ENCODE data around the gene WDR27. TPM values are rescaled to one million over a fixed set of nuclear protein-coding genes. Genes with fewer than 3 reads are reported as not detected.
A peak's percentile ranks its signal among the peaks of the same experiment; 100 is the strongest.
"Not testable (repeated sequence)": the region's sequence is repeated elsewhere in the genome, so short reads cannot be mapped to it uniquely, and the experiment has no call there.

Gene WDR27
- polyA plus RNA-seq, 4 donors: 36.8 to 62.5 (median 56.6) TPM

DNA sequence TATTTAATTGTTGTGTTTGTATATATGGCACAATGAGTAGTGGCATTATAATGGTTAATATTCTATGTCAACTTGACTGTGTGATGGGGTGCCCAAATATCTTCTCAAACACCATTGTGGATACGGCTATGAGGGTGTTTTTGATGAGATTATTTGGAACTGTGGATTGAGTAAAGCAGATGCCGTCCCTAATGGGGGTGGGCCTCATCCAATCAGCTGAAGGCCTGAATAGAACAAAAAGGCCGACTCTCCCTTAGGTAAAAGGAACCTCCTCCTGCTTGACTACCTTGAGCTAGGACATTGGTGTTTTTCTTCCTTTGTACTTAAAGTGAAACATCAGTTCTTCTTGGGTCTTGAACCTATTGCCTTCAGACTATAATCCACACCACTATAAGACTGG lies 207.8 kb downstream of the WDR27 start:
- DNase-seq (ENCODE audit: low read depth in 4 of 4, low spot score in 3 of 4): no peak

DNA sequence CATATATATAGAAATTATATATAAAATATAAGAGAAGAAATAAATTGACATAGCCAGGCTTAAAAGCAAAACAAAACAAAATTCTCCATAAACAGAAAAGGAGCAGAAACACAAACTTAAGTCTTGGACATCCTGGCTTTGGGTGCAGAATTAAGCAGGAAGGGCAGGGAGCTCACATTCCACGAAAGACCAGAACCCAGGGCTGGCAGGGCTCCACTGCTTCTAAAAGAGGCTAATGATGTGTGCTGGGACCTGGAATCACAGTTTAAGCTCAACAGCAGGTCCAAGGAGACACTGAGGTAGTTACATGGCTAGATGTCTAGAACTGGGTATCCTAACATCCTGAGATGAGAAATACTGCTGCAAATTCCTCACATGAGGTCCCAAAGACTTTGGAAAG lies 210.3 kb downstream of the WDR27 start:
- DNase-seq (ENCODE audit: low read depth in 4 of 4, low spot score in 3 of 4): no peak

DNA sequence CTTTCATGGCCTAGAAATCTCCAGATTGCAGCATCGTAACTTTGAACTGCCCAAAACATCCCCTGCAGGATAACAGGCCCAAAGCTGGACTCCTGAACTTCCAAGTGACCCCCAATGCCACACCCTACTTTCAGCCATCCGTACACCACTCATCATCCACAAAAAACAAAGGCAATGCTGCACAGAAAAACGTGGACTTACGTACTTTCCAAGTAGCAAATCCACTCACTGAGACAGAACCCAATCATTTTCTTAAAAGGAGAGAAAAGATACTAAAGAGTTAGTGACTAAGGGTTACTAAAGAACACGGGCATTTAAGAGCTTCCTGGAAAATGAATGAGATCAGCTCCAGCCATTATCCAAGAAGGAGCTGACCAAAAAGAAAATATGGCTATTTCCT lies 211.0 kb downstream of the WDR27 start:
- DNase-seq (ENCODE audit: low read depth in 4 of 4, low spot score in 3 of 4): no peak

DNA sequence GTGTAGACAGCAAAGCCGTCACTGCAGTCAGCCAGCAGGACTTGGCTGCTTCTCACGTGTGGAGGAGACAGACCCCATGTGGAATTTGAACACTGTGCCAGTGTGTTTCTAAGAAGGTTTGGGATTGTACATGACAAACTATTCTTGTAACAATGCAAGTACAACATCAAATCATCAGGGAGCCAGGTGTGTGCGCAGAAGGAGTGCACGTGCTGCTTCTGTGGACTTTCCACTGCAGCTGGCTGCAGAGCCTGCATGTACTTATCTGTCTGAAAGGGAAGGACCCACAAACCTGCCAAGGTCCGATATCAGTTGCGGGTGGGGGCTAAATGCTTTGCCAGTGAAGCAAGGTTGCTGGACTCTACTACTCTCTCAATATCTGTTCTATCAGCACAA lies 211.6 kb downstream of the WDR27 start:
- DNase-seq (ENCODE audit: low read depth in 4 of 4, low spot score in 3 of 4): no peak

DNA sequence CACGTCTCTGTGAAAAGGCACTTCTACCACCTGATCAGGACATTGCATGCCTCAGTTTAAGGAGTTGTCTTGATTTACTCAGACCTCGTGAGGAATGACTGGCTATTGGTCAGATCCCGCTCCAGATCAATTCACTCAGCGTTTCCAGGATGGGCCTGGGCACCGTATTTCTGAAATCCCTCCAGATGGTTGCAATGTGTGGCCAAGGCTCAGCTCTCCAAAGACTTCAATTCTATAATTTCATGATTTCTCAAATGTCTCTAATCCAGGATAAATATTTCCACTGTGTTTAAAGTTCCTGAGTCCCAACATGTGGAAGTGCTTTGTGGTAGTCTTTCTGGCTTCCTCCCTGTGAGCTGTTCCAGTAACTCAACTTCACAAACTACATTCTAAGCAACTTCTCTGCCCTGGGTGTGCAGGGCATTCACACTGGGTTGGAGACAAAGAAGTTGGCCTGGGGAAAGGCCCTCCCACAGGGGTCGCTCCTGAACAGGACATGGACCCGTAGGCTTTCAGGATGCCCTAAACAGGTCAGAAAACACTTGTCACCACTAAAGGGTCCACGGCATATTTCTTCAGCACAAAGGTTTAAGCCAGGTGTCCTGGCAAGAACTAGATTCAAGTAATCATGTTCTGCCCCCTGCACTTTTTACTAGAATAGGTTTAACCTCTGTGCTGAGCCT lies 212.1 kb downstream of the WDR27 start:
- no peak for DNase-seq (ENCODE audit: low read depth in 4 of 4, low spot score in 3 of 4)

DNA sequence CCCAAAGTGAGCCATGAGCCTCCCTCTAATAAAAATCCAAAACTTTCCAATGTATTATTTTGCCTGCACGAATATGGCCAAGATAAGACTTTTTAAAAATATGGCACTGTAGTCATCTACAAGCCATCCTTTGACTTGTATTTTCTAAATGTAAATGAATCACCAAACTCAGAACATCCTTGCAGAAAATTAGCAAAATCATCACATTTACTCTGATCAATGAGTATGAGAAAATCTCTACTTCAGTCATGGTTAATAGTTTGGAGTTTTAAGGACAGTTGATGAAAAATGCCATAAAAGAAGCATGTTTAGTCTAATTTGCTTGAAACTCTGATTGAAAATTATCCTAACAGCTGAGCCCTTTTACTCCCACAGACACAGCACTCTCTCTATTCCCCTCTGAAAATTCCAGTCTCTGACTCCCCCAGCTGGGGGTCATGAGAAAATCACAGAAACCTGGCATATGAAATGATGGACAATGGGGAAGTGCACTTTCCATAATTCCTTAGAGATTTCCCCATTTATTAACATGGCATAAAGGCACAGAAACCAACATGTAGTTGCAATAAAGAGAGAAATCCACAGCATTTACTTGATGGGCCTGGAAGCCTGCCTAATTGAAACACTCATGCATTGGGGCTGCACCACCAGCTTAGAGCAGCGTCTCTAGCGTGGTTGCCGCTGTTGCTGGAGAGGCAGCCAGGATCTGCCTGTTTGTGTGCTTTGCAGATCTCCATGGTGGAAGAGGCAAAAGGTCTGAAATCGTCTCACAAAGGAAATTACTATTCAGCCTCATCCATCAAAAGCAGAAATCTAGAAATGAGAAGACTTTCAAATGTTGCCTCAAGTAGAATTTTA lies 214.0 kb downstream of the WDR27 start:
- peak; percentile 18 to 48 (median 22) for DNase-seq (ENCODE audit: low read depth in 4 of 4, low spot score in 3 of 4)

DNA sequence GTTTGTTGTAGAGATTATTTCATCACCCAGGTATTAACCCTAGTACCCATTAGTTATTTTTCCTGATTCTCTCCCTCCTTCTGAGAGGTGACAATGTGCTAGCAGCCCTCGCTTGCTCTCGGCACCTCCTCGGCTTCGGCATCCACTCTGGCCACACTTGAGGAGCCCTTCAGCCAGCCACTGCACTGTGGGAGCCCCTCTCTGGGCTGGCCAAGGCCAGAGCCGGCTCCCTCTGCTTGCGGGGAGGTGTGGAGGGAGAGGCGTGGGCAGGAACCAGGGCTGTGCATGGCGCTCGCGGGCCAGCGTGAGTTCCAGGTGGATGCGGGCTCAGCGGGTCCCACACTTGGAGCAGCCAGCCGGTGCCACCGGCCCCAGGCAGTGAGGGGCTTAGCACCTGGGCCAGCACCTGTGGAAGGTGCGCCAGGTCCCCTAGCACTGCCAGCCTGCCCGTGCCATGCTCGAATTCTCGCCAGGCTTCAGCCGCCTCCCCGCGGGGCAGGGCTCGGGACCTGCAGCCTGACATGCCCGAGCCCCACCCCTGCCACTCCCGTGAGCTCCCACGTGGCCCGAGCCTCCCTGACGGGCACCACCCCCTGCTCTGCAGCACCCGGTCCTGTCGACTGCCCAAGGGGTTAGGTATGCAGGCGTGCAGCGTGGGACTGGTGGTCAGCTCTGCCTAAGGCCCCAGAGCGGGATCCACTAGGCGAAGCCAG lies 221.9 kb downstream of the WDR27 start:
- no peak for DNase-seq (ENCODE audit: low read depth in 4 of 4, low spot score in 3 of 4)

DNA sequence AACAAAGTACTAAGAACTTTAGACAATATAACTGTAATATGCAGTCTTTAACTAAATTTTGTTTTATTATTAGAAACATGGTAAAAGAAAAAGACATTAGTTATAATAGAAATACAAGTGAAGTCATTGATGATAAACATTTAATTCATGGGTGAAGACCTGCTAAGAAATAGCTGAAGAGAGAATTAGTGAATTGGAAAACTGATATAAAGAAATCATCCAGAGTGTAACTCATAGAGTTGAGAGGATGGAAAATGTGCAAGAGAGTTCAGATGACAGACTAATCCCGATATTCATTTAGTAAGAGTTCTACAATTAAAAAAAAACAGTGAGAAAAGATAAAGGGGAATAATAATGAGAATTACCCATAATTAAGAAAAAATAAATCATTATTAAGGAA lies 227.5 kb downstream of the WDR27 start:
- no peak for DNase-seq (ENCODE audit: low read depth in 4 of 4, low spot score in 3 of 4)

DNA sequence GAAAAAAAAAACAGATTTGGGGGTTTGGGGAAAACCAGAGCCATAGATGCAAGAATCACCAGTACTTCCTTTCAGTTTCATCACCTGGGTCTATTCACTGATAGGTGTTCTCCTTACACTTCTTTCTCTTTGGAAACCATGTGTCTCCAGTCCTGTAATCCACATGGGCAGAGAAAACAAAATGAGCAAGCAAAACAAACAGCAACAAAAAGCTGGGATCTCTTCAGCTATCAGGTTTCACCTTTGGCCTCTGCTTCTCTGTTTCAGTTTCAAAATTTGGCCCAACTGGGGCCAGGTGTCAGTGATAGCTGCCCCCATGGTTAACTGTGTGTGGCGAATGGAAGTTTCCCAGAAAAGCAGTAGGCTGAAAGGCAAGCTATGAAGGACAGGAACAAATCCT lies 228.2 kb downstream of the WDR27 start:
- DNase-seq (ENCODE audit: low read depth in 4 of 4, low spot score in 3 of 4): no peak

DNA sequence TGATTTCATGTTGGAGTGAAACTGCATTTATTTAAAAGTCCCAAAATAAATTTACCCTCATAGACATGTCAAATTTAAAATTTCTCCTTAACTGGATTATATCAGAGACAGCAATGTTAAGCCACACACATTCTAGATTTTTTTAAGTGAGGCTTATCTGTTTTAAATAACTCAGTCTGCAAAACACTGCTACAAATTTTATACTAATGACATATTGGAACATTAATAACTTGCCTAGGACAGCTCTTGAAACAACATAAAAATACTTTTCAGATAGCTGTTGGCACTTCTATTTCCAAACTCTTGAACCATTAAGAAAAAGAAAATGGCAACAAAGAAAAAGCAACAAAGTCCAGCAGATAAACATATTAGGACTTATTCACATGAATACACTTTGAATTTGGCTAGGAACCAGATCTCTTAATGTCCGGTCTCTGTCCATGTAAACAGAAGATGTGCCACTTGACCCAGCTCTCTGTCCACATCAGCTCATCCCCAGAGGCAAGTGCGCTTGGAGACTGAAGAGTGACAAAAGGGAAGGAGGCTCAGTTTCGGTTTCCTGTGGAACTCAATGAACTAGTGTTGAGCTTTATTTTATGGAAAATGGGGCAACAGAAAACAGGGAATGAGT lies 228.9 kb downstream of the WDR27 start:
- no peak for DNase-seq (ENCODE audit: low read depth in 4 of 4, low spot score in 3 of 4)

DNA sequence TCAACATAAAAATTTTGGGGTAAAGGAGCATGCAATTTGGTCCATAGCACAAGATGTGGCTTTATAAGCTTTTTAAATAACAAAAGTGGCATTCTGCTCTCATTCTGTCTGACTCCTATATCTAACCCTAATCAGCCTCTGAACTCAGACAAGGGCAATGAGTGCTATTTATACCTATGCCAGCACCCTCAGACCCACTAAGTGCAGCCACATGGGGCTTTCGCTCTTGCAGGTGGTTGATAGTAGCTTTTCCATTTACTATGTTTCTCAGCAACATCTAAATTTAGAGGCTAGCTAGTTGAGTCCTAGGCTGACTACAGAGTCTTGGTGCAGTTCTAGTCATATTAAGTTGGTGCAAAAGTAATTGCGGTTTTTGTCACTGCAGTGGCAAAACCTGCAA lies 231.0 kb downstream of the WDR27 start:
- DNase-seq (ENCODE audit: low read depth in 4 of 4, low spot score in 3 of 4): no peak

DNA sequence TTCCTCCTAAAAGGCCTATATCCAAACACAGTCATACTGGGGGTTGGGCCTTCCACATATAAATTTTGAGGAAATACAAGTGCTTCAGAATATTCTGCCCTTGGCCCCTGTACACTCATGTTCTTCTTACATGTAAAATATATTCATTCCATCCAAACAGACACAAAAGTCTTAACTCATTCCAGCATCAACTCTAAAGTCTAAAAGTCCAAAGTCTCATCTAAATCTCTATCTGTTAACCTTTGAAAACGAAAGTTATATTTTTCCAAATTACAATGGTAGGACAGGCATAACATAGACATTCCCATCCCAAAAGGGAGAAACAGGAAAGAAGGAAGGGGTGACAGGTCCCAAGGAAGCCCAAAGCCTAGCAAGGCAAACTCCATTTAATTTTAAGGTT lies 232.8 kb downstream of the WDR27 start:
- DNase-seq (ENCODE audit: low read depth in 4 of 4, low spot score in 3 of 4): no peak

DNA sequence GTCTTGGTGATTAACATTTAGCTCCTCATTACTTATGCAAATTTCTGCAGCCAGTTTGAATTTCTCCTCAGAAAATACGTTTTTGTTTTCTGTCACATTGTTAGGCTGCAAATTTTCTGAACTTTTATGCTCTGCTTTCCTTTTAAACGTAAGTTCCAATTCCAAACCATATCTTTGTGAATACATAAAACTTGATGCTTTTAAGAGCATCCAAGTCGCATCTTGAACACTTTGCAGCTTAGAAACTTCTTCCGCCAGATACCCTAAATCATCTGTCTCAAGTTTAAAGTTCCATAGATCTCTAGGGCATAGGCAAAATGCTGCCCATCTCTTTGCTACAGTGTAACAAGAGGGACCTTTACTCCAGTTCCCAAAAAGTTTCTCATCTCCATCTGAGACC lies 234.1 kb downstream of the WDR27 start:
- not testable (repeated sequence) for DNase-seq (ENCODE audit: low read depth in 4 of 4, low spot score in 3 of 4)

DNA sequence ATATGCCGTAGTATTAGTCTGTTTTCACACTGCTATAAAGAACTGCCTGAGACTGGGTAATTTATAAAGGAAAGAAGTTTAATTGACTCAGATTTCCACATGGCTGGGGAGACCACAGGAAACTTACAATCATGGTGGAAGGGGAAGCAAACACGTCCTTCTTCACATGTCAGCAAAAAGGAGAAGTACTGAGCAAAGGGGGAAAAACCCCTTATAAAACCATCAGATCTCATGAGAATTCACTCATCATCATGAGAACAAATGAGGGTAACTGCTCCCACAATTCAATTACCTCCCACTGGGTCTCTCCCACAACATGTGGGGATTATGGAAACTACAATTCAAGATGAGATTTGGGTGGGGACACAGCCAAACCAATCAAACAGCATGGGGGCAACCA lies 235.6 kb downstream of the WDR27 start:
- not testable (repeated sequence) for DNase-seq (ENCODE audit: low read depth in 4 of 4, low spot score in 3 of 4)

DNA sequence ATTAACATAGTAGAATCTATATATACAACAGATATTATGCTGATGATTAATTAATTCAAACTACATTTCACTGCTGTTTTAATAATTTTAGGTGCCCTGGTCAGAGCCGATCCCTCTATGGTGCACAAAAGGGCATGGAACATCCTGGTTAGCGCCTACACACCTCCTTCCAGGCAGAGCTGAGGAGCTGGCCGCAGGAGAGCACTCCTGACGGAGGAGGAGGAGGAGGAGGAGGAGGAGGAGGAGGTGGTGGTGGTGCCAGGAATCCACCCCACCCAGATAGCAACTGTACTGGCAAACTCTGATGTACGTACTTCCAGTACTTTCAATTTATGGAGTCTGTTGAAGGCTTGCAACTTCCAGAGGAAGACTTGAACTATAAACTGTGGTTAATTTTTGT lies 244.1 kb downstream of the WDR27 start:
- no peak for DNase-seq (ENCODE audit: low read depth in 4 of 4, low spot score in 3 of 4)

DNA sequence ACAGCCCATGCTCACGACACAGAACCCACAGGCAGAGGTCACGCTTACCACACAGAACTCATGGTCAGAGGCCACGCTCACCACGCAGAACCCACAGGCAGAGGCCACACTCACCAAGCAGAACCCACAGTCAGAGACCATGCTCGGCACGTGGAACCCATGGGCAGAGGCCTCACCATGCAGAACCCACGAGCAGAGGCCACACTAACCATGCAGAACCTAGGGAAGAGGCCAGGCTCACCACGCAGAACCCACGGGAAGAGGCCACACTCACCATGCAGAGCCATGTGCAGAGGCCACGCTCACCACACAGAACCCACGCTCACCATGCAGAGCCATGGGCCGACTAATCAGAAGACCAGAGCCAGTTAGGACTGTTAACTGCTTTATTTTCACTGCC lies 245.0 kb downstream of the WDR27 start:
- no peak for DNase-seq (ENCODE audit: low read depth in 4 of 4, low spot score in 3 of 4)

DNA sequence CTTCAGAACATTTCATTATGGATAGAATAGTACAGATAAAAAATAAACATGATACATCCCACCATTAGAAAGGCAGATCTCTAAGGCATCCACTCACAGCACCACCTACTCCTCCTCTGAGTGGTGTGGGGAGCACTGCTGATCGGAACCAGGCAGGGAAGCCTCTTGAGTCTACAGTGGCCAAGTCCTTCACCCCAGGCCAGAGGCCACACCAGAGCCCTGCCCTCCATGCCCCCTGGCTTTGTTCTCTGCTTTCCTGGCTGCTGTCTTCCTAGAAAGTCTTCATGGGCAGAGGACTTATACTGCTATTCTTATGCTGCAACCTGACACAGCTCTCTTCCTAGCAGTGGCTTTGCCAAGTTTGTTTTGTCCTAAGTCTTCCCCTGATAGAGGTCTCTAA lies 246.4 kb downstream of the WDR27 start:
- DNase-seq (ENCODE audit: low read depth in 4 of 4, low spot score in 3 of 4): no peak

DNA sequence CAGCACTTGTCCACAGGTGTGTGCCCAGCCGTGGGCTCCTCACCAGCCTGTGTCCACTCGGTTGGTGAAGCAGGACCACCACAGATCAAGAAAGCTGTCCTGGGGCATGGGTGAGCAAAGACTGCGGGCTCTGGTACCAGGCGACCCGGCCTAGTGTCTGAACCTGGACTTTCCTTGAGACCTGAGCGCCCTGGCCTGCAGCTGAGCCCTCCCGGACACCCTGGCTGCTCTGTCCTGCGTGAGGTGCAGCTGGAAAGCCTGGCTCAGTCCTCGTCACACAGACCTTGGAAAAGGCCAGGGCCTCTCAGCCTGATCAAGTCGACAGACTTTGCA lies 247.0 kb downstream of the WDR27 start:
- no peak for DNase-seq (ENCODE audit: low read depth in 4 of 4, low spot score in 3 of 4)

DNA sequence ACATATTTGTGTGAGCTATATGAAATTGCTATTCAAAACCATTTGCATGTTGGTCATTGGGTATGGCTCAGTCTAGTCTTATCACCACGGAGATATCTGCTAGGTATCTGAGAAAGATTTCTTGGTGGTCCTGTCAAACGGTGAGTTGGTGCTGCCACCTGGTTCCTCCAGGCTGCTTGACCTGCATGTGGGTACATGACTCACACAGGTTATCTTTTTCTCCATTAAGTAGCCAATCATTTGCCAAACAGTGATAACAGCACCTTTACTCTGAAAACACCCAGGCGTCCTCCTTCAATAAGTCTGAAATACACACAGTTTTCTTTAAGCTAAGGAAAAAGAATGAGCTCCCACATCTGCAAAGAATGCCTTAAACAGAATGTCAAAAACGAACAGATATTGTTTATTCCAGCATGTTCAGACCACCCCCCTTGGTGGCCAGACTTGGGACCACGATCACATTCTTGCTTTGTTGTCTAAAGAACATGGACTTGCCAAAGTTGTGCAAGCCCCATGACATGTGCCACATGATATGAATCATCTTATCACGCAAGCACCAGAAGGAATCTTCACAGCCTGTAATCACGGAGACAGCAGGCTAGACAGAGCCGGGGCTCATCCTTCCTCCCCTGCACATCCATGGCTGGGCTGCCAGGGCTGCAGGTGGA lies 247.5 kb downstream of the WDR27 start:
- DNase-seq (ENCODE audit: low read depth in 4 of 4, low spot score in 3 of 4): no peak

DNA sequence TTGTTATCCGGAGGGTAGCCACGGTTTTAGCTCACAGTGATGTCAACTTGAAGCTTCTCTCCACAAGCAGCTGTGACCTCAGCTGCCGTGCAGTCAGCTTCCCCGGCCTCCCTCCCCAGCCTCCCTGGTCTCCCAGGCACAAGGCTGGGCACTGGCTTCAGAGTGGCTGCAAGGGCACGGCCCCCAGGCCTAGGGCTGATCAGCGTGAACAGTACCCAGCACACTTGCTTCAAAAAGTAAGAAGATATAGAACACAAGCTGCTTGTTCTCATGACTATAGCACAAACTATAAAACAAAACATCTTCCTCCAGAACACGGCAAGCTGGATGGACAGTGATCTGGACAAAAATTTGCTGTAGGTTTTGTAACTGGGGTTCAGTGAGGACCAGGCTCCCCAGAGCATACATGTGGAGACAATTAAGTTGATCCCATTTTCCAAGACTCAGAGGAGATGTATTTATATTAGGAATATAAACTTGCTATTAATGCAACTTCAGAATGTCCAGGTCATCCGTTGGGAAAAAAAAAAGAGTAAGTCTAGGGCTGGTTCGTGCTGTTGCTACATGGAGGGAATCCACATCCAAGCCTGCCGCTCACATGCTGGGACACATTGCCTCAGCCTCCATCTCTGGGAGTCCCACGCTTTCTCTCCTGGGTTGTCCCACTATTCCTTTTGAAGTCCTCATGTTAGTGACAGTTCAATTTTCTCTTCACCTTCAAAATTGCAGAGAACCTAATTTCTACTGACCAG lies 248.8 kb downstream of the WDR27 start:
- no peak for DNase-seq (ENCODE audit: low read depth in 4 of 4, low spot score in 3 of 4)

All from right renal pelvis (tissue), 4 donors.